Endothelial cell of umbilical vein (primary cell): ENCODE data around the gene COA5. TPM values are rescaled to one million over a fixed set of nuclear protein-coding genes. Genes with fewer than 3 reads are reported as not detected.

Experiments
- BruUV-seq: library from RNA; stranded (reverse); fragments of 400-500 nt; replicated peaks from 2 replicates; lab custom pipeline; 2021; lab: Mats Ljungman, UMichigan
- CTCF ChIA-PET: fragments of 300-600, 350-600 bp; sonication (Branson Sonifier 250); formaldehyde crosslinking; loops from one replicate; lab custom pipeline; 2021; ENCODE audit warnings: antibody characterized with exemption, inconsistent platforms; lab: Charles Lee
- POLR2A ChIA-PET: fragments of 300-600, 350-600 bp; sonication (Branson Sonifier 250); formaldehyde crosslinking; loops from one replicate; lab custom pipeline; 2021; ENCODE audit warnings: antibody characterized with exemption, inconsistent platforms; lab: Charles Lee
- DNase-seq: peaks from one replicate; pipeline ENCODE4 v3.0.0-alpha.2; 2011; ENCODE audit warnings: low read depth, low spot score
- FAIRE-seq: peaks from 2 replicates; lab custom pipeline; 2011; peaks lifted over from hg19 to GRCh38; lab: Jason Lieb, UNC
- H2AFZ ChIP-seq: 2 replicates; pipeline ENCODE4 v1.6.0; 2012; ENCODE audit warnings: low read depth, low read length, control low read depth, inconsistent platforms
- H3K27ac ChIP-seq: 2 replicates; pipeline ENCODE4 v1.5.1; 2011; ENCODE audit warnings: low read depth, mild to moderate bottlenecking, control low read depth, low read length, moderate library complexity; ENCODE audit not compliant: insufficient read depth
- H3K27me3 ChIP-seq, 2 experiments: 2 replicates each; pipeline versions ENCODE4 v1.6.0 to v1.6.1; 2011; ENCODE audit warnings: low read length in 2 of 2, mixed read lengths in 1 of 2; ENCODE audit not compliant: control insufficient read depth in 2 of 2, insufficient read depth in 2 of 2
- H3K36me3 ChIP-seq, 2 experiments: 2 replicates in 1 of 2; 3 replicates in 1 of 2; pipeline ENCODE4 v1.5.1; 2011; ENCODE audit warnings: low read length in 2 of 2, mild to moderate bottlenecking in 1 of 2, moderate library complexity in 1 of 2; ENCODE audit not compliant: control insufficient read depth in 2 of 2, insufficient read depth in 2 of 2; ENCODE audit errors: extremely low read depth in 1 of 2
- H3K4me1 ChIP-seq: 3 replicates; pipeline ENCODE4 v1.5.1; 2011; ENCODE audit warnings: mild to moderate bottlenecking, low read length; ENCODE audit not compliant: control insufficient read depth, insufficient read depth; ENCODE audit errors: extremely low read depth
- H3K4me2 ChIP-seq: 2 replicates; pipeline ENCODE4 v1.6.1; 2011; ENCODE audit warnings: low read length, control low read depth, mixed read lengths; ENCODE audit not compliant: insufficient read depth
- H3K4me3 ChIP-seq, 3 experiments: fragments of 200-600 bp in 1 of 3; sonication (generic), shearing (Covaris generic) in 1 of 3; replicated peaks in 1 of 3; 2 replicates each; pipeline ENCODE4 v1.5.1; 2011 to 2016; ENCODE audit warnings: control low read depth in 3 of 3, low read length in 3 of 3, mild to moderate bottlenecking in 2 of 3, inconsistent platforms in 1 of 3, low read depth in 1 of 3, moderate library complexity in 1 of 3; ENCODE audit not compliant: insufficient read depth in 1 of 3
- H3K79me2 ChIP-seq: 2 replicates; pipeline ENCODE4 v1.6.0; 2012; ENCODE audit warnings: low read length, inconsistent platforms; ENCODE audit not compliant: control insufficient read depth, insufficient read depth
- H3K9ac ChIP-seq: replicated peaks from 2 replicates; pipeline ENCODE3; 2011; ENCODE audit warnings: low read length, control low read depth; ENCODE audit not compliant: insufficient read depth; ENCODE audit errors: extremely low read depth
- H3K9me1 ChIP-seq: replicated peaks from 3 replicates; pipeline ENCODE4 v1.6.0; 2011; ENCODE audit warnings: mild to moderate bottlenecking, low read length; ENCODE audit not compliant: control insufficient read depth, insufficient read depth; ENCODE audit errors: extremely low read depth
- H3K9me3 ChIP-seq: replicated peaks from 2 replicates; pipeline ENCODE4 v1.5.1; 2012; ENCODE audit warnings: low read length, inconsistent platforms; ENCODE audit not compliant: control insufficient read depth, insufficient read depth
- H4K20me1 ChIP-seq: replicated peaks from 2 replicates; pipeline ENCODE3; 2011; ENCODE audit warnings: mild to moderate bottlenecking, low read length; ENCODE audit not compliant: control insufficient read depth, insufficient read depth; ENCODE audit errors: extremely low read depth
- CTCF ChIP-seq, 2 donors: IDR thresholded peaks; 1 replicate in 1 of 2; 2 replicates in 1 of 2; pipeline ENCODE4 v1.5.1; 2011; ENCODE audit warnings: low read length in 2 of 2, mild to moderate bottlenecking in 2 of 2, moderate library complexity in 2 of 2, control low read depth in 1 of 2, inconsistent platforms in 1 of 2, low read depth in 1 of 2; ENCODE audit not compliant: insufficient read depth in 1 of 2; ENCODE audit errors: extremely low read depth in 1 of 2
- EZH2 ChIP-seq: IDR thresholded peaks from 2 replicates; pipeline ENCODE4 v1.6.1; 2012; ENCODE audit warnings: borderline replicate concordance, low read depth, mild to moderate bottlenecking, moderate library complexity, low read length, inconsistent platforms; ENCODE audit not compliant: severe bottlenecking
- FOS ChIP-seq: IDR thresholded peaks from 2 replicates; pipeline ENCODE4 v1.6.1; 2011; ENCODE audit warnings: mild to moderate bottlenecking, low read length, moderate library complexity, borderline replicate concordance; ENCODE audit not compliant: insufficient read depth
- GATA2 ChIP-seq: IDR thresholded peaks from 2 replicates; pipeline ENCODE4 v1.7.0; 2011; ENCODE audit warnings: low read depth, mild to moderate bottlenecking, moderate library complexity, mixed read lengths, low read length; ENCODE audit not compliant: insufficient read length, insufficient read depth
- JUN ChIP-seq: IDR thresholded peaks from 2 replicates; pipeline ENCODE4 v1.6.1; 2011; ENCODE audit warnings: borderline replicate concordance, low read depth; ENCODE audit not compliant: insufficient read length, insufficient read depth
- MAX ChIP-seq: IDR thresholded peaks from 2 replicates; pipeline ENCODE4 v1.6.1; 2011; ENCODE audit not compliant: insufficient read depth, insufficient read length
- MYC ChIP-seq: IDR thresholded peaks from one replicate; pipeline ENCODE4 v1.6.1; 2011; ENCODE audit warnings: mild to moderate bottlenecking, low read depth, low read length
- POLR2A ChIP-seq: IDR thresholded peaks from 2 replicates; pipeline ENCODE4 v1.6.1; 2012; ENCODE audit warnings: low read depth, mild to moderate bottlenecking, control low read depth, low read length
- POLR2AphosphoS5 ChIP-seq: IDR thresholded peaks from 2 replicates; pipeline ENCODE4 v1.6.1; 2012; ENCODE audit warnings: low read depth, mild to moderate bottlenecking, control low read depth, low read length, moderate library complexity; ENCODE audit not compliant: insufficient read depth
- dilution Hi-C: fragments of 300-500 bp; cut with MboI; formaldehyde crosslinking; loops from one replicate; pipeline ENCODE4 v1.15.0; 2019; ENCODE audit warnings: low sequenced_read_pairs; ENCODE audit not compliant: extremely low pct_ligation_motif_present
- intact Hi-C: fragments of 100-400 bp; cut with micrococcal nuclease; formaldehyde crosslinking; loops from one replicate; pipeline ENCODE4 v1.10.0; 2022
- polyA plus RNA-seq, 4 experiments: library from polyadenylated mRNA; depleted of rRNA in 3 of 4; stranded (reverse) in 3 of 4; unstranded in 1 of 4; fragments of >200 nt; gene quantifications; 2 replicates each; pipeline versions ENCODE4 v1.2.1 to v1.2.3, GENCODE V29; 2011 to 2012; ENCODE audit warnings: missing spikeins in 1 of 4
- total RNA-seq: library from RNA; stranded (reverse); gene quantifications from 2 replicates; pipeline ENCODE4 v1.2.3, GENCODE V29; 2021

The COA5 gene
- total and polyA plus RNA-seq, 2 donors (not counting 3 experiments of a cell fraction or from before 2014, with no cell fraction given), result 16.5 to 17.7 TPM

- Histone ChIP-seq H3K79me2 (no peaks in the 10 kb centered on the region), H3K4me3 (no peak overlapping the region), H3K9ac (no peak overlapping the region), H3K27ac (no peak overlapping the region), H2AFZ (no peak overlapping the region), H3K9me1 (no peaks in the 10 kb centered on the region), H3K27me3 (no peaks in the 10 kb centered on the region), H3K9me3 (no peaks in the 10 kb centered on the region), H3K4me2 (no peak overlapping the region), H3K4me1 (no peaks in the 10 kb centered on the region), H4K20me1 (no peaks in the 10 kb centered on the region), H3K36me3 (peaks cover 4 to 30% of the 10 kb centered on the region in 2 experiments)
- BruUV-seq, result no TSS peak
- ChIA-PET POLR2A (no interaction called here), CTCF (interaction anchor here (0.8 to 0.9 kb wide), 2 partner anchors 12 to 29 kb away, joined by 3 read pairs; no protein-coding TSS in a partner anchor)
- FAIRE-seq (no peak), DNase-seq (no peak)
- TF ChIP-seq EZH2 (no peak), GATA2 (no peak), POLR2A (no peak), MYC (no peak), FOS (no peak), MAX (no peak), CTCF (IDR thresholded peaks at IDR 0.05; ENCODE audit: extremely low read depth in 1 of 2, insufficient read depth in 1 of 2, low read depth in 1 of 2, low read length in 2 of 2) (no peak), JUN (no peak), POLR2AphosphoS5 (no peak)
- dilution Hi-C loops (no loop called here), intact Hi-C loops (no loop called here)
These were observed 35.6 kb downstream of the COA5 start for GRCh38 chr2:98572676-98573075.
